ENCODE results near the gene HS3ST4. TPM values are rescaled to one million over a fixed set of nuclear protein-coding genes. Genes with fewer than 3 reads are reported as not detected.

Gene HS3ST4
- total and polyA plus RNA-seq, 2 of the 8 experiments (the other 6 are each of a cell fraction or from before 2014, with no cell fraction given) = 1.9 to 3.3 TPM

DNA sequence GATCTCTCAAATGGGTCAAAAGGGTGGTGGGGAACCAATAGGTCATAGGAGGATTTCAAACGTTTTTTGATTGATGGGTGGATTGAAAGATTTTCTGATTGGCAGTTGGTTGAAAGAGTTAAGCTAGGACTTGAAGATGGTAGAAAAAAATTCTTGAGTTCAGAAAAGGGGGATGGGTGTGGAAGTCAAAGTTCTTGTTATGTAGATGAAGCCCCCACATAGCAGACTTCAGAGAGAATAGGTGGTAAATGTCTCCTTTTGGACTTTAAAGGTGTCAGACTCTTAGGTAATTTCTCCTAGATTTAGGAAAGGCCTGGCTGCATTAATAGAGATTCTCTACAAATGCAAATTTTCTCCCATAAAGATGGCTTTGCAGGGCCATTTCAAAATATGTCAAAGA is 163.3 kb downstream of the HS3ST4 start:
- Histone ChIP-seq H2BK120ac (replicated peaks; ENCODE audit: low read depth, low read length) (peak overlapping the region; percentile 98), H3K9me3 (ENCODE audit: insufficient read depth in 2 of 2, low read depth in 1 of 2, low read length in 1 of 2) (no peaks in the 10 kb centered on the region; a peak in 1 of 4 replicates), H2BK12ac (ENCODE audit: low read depth, low read length) (peak overlapping the region; percentile 90; the same call in 1 of the 2 replicates), H3K4me2 (ENCODE audit: insufficient read depth in 1 of 2, low read depth in 2 of 2, low read length in 2 of 2) (peak overlapping the region; percentile 62 to 73), H2AK5ac (ENCODE audit: low read depth, low read length) (peak overlapping the region; percentile 53; the same call in 1 of the 2 replicates), H3K79me2 (ENCODE audit: control insufficient read depth in 1 of 2, insufficient read depth in 2 of 2, low read length in 2 of 2) (0 out of 4 replicates have a peak, but pooled peaks cover 0 to 4% of the 10 kb centered on the region in 2 experiments), H3K56ac (replicated peaks; ENCODE audit: insufficient read length, low read depth, low read length) (no peak overlapping the region), H3K27ac (ENCODE audit: low read depth, low read length) (peak overlapping the region; percentile 70; the same call in 1 of the 2 replicates), H3K23ac (ENCODE audit: insufficient read length) (no peak overlapping the region), H3K4me3 (ENCODE audit: extremely low read depth in 1 of 4, insufficient read depth in 2 of 4, low read depth in 3 of 4, low read length in 4 of 4) (peak overlapping the region in 2 of 4 experiments; percentile 10 to 50; a peak in 3 of 8 replicates), H4K20me1 (replicated peaks in 1 of 2; ENCODE audit: control insufficient read depth in 1 of 2, insufficient read depth in 2 of 2, low read length in 2 of 2) (no peaks in the 10 kb centered on the region), H3K36me3 (ENCODE audit: control insufficient read depth in 2 of 4, insufficient read depth in 4 of 4, low read length in 3 of 4) (no peaks in the 10 kb centered on the region), H3K4ac (replicated peaks; ENCODE audit: insufficient read length, low read depth, low read length) (peak overlapping the region; percentile 87), H3K9ac (replicated peaks in 1 of 4; ENCODE audit: extremely low read depth in 1 of 4, low read depth in 3 of 4, low read length in 3 of 4) (no peak overlapping the region), H3K18ac (ENCODE audit: extremely low read depth, low read length) (peak overlapping the region; percentile 71; the same call in 1 of the 2 replicates), H2BK15ac (ENCODE audit: low read length) (no peak overlapping the region), H2BK20ac (ENCODE audit: low read length) (peak overlapping the region; percentile 86; the same call in 1 of the 2 replicates), H3K4me1 (replicated peaks in 1 of 4; ENCODE audit: control insufficient read depth in 3 of 4, insufficient read depth in 4 of 4, low read length in 3 of 4) (peaks cover 14 to 21% (median 18%) of the 10 kb centered on the region in 4 experiments), H4K91ac (replicated peaks; ENCODE audit: insufficient read length, low read length) (no peak overlapping the region), H3K79me1 (ENCODE audit: low read depth, low read length) (no peaks in the 10 kb centered on the region), H2BK5ac (ENCODE audit: low read depth, low read length) (peak overlapping the region; percentile 98), H2AFZ (ENCODE audit: low read length) (no peak overlapping the region), H4K8ac (ENCODE audit: extremely low read depth, insufficient read depth, low read length) (no peak overlapping the region), H4K5ac (ENCODE audit: insufficient read length, low read depth, low read length) (peak overlapping the region; percentile 45), H3K23me2 (ENCODE audit: low read depth, low read length) (no peaks in the 10 kb centered on the region), H3K14ac (ENCODE audit: insufficient read length) (no peak overlapping the region), H3K27me3 (replicated peaks in 1 of 4; ENCODE audit: control insufficient read depth in 3 of 4, extremely low read depth in 1 of 4, insufficient read depth in 3 of 4, low read length in 3 of 4) (no peaks in the 10 kb centered on the region)
- DNase-seq (ENCODE audit: low read depth in 1 of 2, low spot score in 2 of 2) (no peak), FAIRE-seq (peak; percentile 45)
- POLR2A ChIA-PET (ENCODE audit: partially characterized antibody) = interaction anchor here (0.6 to 2.3 kb wide), 8 partner anchors 9 to 591 kb away, joined by 3 to 8 read pairs (median 4); no protein-coding TSS in a partner anchor
- TF ChIP-seq SP1 (IDR thresholded peaks at IDR 0.05; ENCODE audit: low read depth, low read length) (peak; percentile 66; the same call in 1 of the 2 replicates), CBX8 (IDR thresholded peaks at IDR 0.05; ENCODE audit: borderline replicate concordance, low read depth, low read length) (no peak), POU5F1 (IDR thresholded peaks at IDR 0.05; ENCODE audit: low read depth, low read length) (0 out of 2 replicates have a peak, but pooled peaks have one; percentile 31), SUZ12 (IDR thresholded peaks at IDR 0.05; ENCODE audit: low read length) (no peak)
- CTCF ChIA-PET (ENCODE audit: partially characterized antibody) = no interaction called here
- 5% methylated on average over 1 of the region's 1 CpG; no CpG with 5 or more reads in 1 of the 2 experiments for WGBS, 2 experiments (ENCODE audit: extremely low coverage in 1 of 2, insufficient coverage in 1 of 2, insufficient read length in 1 of 2, insufficient replicate concordance in 2 of 2, low coverage in 1 of 2, low lambda C conversion rate in 2 of 2, missing lambda C conversion rate in 1 of 2)
